IPS-20b (cell line): ENCODE results near the gene OTOP1.
"Not testable (repeated sequence)": the region's sequence is repeated elsewhere in the genome, so short reads cannot be mapped to it uniquely, and the experiment has no call there.

Source experiments
- H3K27ac ChIP-seq: one replicate; pipeline ENCODE4 v1.5.1; 2013; ENCODE audit warnings: low read length
- H3K27me3 ChIP-seq: 2 replicates; pipeline ENCODE4 v1.6.1; 2013; ENCODE audit warnings: mild to moderate bottlenecking, low read length, inconsistent platforms; ENCODE audit not compliant: insufficient read depth
- H3K36me3 ChIP-seq: 2 replicates; pipeline ENCODE4 v1.6.1; 2013; ENCODE audit warnings: low read depth, mild to moderate bottlenecking, inconsistent platforms, low read length, moderate library complexity; ENCODE audit not compliant: insufficient read depth
- H3K4me1 ChIP-seq: 2 replicates; pipeline ENCODE4 v1.6.1; 2013; ENCODE audit warnings: mild to moderate bottlenecking, control low read depth, inconsistent platforms, low read length, moderate library complexity; ENCODE audit not compliant: insufficient read depth
- H3K4me3 ChIP-seq: 2 replicates; pipeline ENCODE4 v1.5.1; 2013; ENCODE audit warnings: mild to moderate bottlenecking, low read length, inconsistent platforms
- H3K9ac ChIP-seq: 2 replicates; pipeline ENCODE4 v1.6.1; 2013; ENCODE audit warnings: low read depth, mild to moderate bottlenecking, inconsistent platforms, low read length, moderate library complexity
- H3K9me3 ChIP-seq: 2 replicates; pipeline ENCODE4 v1.6.1; 2013; ENCODE audit warnings: mild to moderate bottlenecking, low read depth, low read length, inconsistent platforms; ENCODE audit not compliant: insufficient read depth

Gene OTOP1

GRCh38 chr4:4226606-4227438 is at the start of gene OTOP1:
Gene OTOP1, minus strand, starts transcription at chr4:4226929. Its CDS starts 65 bp downstream, at chr4:4226864.
- H3K4me3 ChIP-seq, result peak within 1 kb of the TSS; percentile 38; the same call in 1 of the 2 replicates
- H3K27me3 ChIP-seq, result peaks cover 92% of the 10 kb centered on the region
- no peak within 1 kb of the TSS for H3K9ac ChIP-seq
- H3K4me1 ChIP-seq, result no peaks in the 10 kb centered on the region
- H3K36me3 ChIP-seq, result no peaks in the 10 kb centered on the region
- H3K9me3 ChIP-seq, result no peaks in the 10 kb centered on the region
- no peak within 1 kb of the TSS for H3K27ac ChIP-seq

- Histone ChIP-seq H3K27ac (no peak overlapping the region), H3K9ac (no peak overlapping the region), H3K9me3 (no peaks in the 10 kb centered on the region), H3K4me1 (no peaks in the 10 kb centered on the region), H3K36me3 (peaks cover 95% of the 10 kb centered on the region), H3K27me3 (no peaks in the 10 kb centered on the region), H3K4me3 (no peak overlapping the region)
Observed at GRCh38 chr4:4274226-4274625, 47.5 kb upstream of the OTOP1 start.

GRCh38 chr4:4271912-4272311 is 45.2 kb upstream of the OTOP1 start:
- no peaks in the 10 kb centered on the region for H3K4me1 ChIP-seq
- H3K27ac ChIP-seq, result no peak overlapping the region
- H3K4me3 ChIP-seq, result no peak overlapping the region
- H3K9ac ChIP-seq, result no peak overlapping the region
- no peaks in the 10 kb centered on the region for H3K9me3 ChIP-seq
- H3K27me3 ChIP-seq, result no peaks in the 10 kb centered on the region
- H3K36me3 ChIP-seq, result peaks cover 94% of the 10 kb centered on the region

- Histone ChIP-seq H3K27me3 (no peaks in the 10 kb centered on the region), H3K36me3 (peaks cover 91% of the 10 kb centered on the region), H3K9ac (no peak overlapping the region), H3K4me1 (no peaks in the 10 kb centered on the region), H3K4me3 (no peak overlapping the region), H3K27ac (no peak overlapping the region), H3K9me3 (no peaks in the 10 kb centered on the region)
Observed at GRCh38 chr4:4270529-4270928, 43.8 kb upstream of the OTOP1 start.

- Histone ChIP-seq H3K4me3 (no peak overlapping the region), H3K9ac (no peak overlapping the region), H3K36me3 (peaks cover 85% of the 10 kb centered on the region), H3K27me3 (no peaks in the 10 kb centered on the region), H3K27ac (no peak overlapping the region), H3K4me1 (no peaks in the 10 kb centered on the region), H3K9me3 (no peaks in the 10 kb centered on the region)
Observed at GRCh38 chr4:4269856-4270255, 43.1 kb upstream of the OTOP1 start.

GRCh38 chr4:4269331-4269731 is 42.6 kb upstream of the OTOP1 start:
- peaks cover 79% of the 10 kb centered on the region for H3K36me3 ChIP-seq
- no peak overlapping the region for H3K4me3 ChIP-seq
- H3K9ac ChIP-seq, result no peak overlapping the region
- H3K9me3 ChIP-seq, result no peaks in the 10 kb centered on the region
- no peak overlapping the region for H3K27ac ChIP-seq
- H3K27me3 ChIP-seq, result no peaks in the 10 kb centered on the region
- no peaks in the 10 kb centered on the region for H3K4me1 ChIP-seq

GRCh38 chr4:4268776-4269175 is 42.0 kb upstream of the OTOP1 start:
- Histone ChIP-seq H3K9ac (no peak overlapping the region), H3K27me3 (no peaks in the 10 kb centered on the region), H3K36me3 (peaks cover 74% of the 10 kb centered on the region), H3K9me3 (no peaks in the 10 kb centered on the region), H3K27ac (no peak overlapping the region), H3K4me3 (no peak overlapping the region), H3K4me1 (no peaks in the 10 kb centered on the region)

GRCh38 chr4:4267981-4268380 is 41.3 kb upstream of the OTOP1 start:
- Histone ChIP-seq H3K27ac (no peak overlapping the region), H3K4me1 (no peaks in the 10 kb centered on the region), H3K36me3 (peaks cover 66% of the 10 kb centered on the region), H3K9ac (no peak overlapping the region), H3K4me3 (no peak overlapping the region), H3K9me3 (no peaks in the 10 kb centered on the region), H3K27me3 (no peaks in the 10 kb centered on the region)

- Histone ChIP-seq H3K27ac (no peak overlapping the region), H3K4me1 (no peaks in the 10 kb centered on the region), H3K36me3 (no peaks in the 10 kb centered on the region), H3K9ac (no peak overlapping the region), H3K9me3 (no peaks in the 10 kb centered on the region), H3K27me3 (no peaks in the 10 kb centered on the region), H3K4me3 (no peak overlapping the region)
Observed at GRCh38 chr4:4260185-4260751, 33.5 kb upstream of the OTOP1 start.

GRCh38 chr4:4259484-4260100 is 32.9 kb upstream of the OTOP1 start:
- H3K4me1 ChIP-seq, result no peaks in the 10 kb centered on the region
- H3K36me3 ChIP-seq, result no peaks in the 10 kb centered on the region
- no peak overlapping the region for H3K4me3 ChIP-seq
- no peak overlapping the region for H3K27ac ChIP-seq
- H3K9ac ChIP-seq, result no peak overlapping the region
- H3K27me3 ChIP-seq, result no peaks in the 10 kb centered on the region
- no peaks in the 10 kb centered on the region for H3K9me3 ChIP-seq

GRCh38 chr4:4257705-4258104 is 31.0 kb upstream of the OTOP1 start:
- H3K9me3 ChIP-seq, H3K4me3 ChIP-seq, H3K27me3 ChIP-seq, H3K4me1 ChIP-seq, H3K9ac ChIP-seq, H3K36me3 ChIP-seq, H3K27ac ChIP-seq: not testable (repeated sequence)

- Histone ChIP-seq H3K27me3 (0 out of 2 replicates have a peak, but pooled peaks cover under 1% of the 10 kb centered on the region), H3K4me3 (no peak overlapping the region), H3K36me3 (no peaks in the 10 kb centered on the region), H3K4me1 (no peaks in the 10 kb centered on the region), H3K27ac (no peak overlapping the region), H3K9me3 (no peaks in the 10 kb centered on the region), H3K9ac (no peak overlapping the region)
Observed at GRCh38 chr4:4256799-4257198, 30.1 kb upstream of the OTOP1 start.
